Measurements from ENCODE around the gene ANAPC5. TPM values are rescaled to one million over a fixed set of nuclear protein-coding genes. Genes with fewer than 3 reads are reported as not detected.
A peak's percentile ranks its signal among the peaks of the same experiment; 100 is the strongest.
"Not testable (repeated sequence)": the region's sequence is repeated elsewhere in the genome, so short reads cannot be mapped to it uniquely, and the experiment has no call there.

The ANAPC5 gene
- 100 to 1,000 TPM; 107 to 130 TPM for total RNA-seq
- total RNA-seq: 207 to 265 reads per million in 2 donors

GRCh38 chr12:121351820-121352681, at the start of gene ANAPC5:
TSS of gene ANAPC5 (minus strand) at chr12:121352411. CDS start at chr12:121352340, 71 bp downstream.
- DNase-seq: peak; percentile 71 to 82 (median 78)
- no peaks in the 10 kb centered on the region for H3K27me3 Mint-ChIP-seq
- no peaks in the 10 kb centered on the region for H3K9me3 ChIP-seq (ENCODE audit: control insufficient read depth, low read length, poor library complexity, severe bottlenecking)
- peaks cover 2% of the 10 kb centered on the region for H3K36me3 Mint-ChIP-seq (ENCODE audit: low read depth)
- H3K4me3 Mint-ChIP-seq: peak within 1 kb of the TSS; percentile 100
- peak; percentile 99 for ATAC-seq
- peak within 1 kb of the TSS; percentile 97 for H3K27ac Mint-ChIP-seq
- H3K4me1 Mint-ChIP-seq: peaks cover 29% of the 10 kb centered on the region

GRCh38 chr12:121400332-121401139, 48.3 kb upstream of the ANAPC5 start:
- DNase-seq (peak in 1 of 3 donors; percentile 30), ATAC-seq (peak; percentile 49)
- H3K27me3 Mint-ChIP-seq: no peaks in the 10 kb centered on the region
- H3K27ac Mint-ChIP-seq: peak overlapping the region; percentile 98
- H3K9me3 ChIP-seq (ENCODE audit: control insufficient read depth, low read length, poor library complexity, severe bottlenecking): no peaks in the 10 kb centered on the region
- H3K36me3 Mint-ChIP-seq (ENCODE audit: low read depth): no peaks in the 10 kb centered on the region
- peak overlapping the region; percentile 96 for H3K4me3 Mint-ChIP-seq
- H3K4me1 Mint-ChIP-seq: peaks cover 33% of the 10 kb centered on the region

- no peaks in the 10 kb centered on the region for H3K9me3 ChIP-seq (ENCODE audit: control insufficient read depth, low read length, poor library complexity, severe bottlenecking)
- Mint-ChIP-seq H3K4me3 (peak within 1 kb of the TSS; percentile 96), H3K27me3 (no peaks in the 10 kb centered on the region), H3K4me1 (peaks cover 29% of the 10 kb centered on the region), H3K36me3 (ENCODE audit: low read depth) (no peaks in the 10 kb centered on the region), H3K27ac (peak within 1 kb of the TSS; percentile 98)
- peak; percentile 91 for ATAC-seq
- peak; percentile 94 to 97 (median 96) for DNase-seq
Measured at GRCh38 chr12:121399391-121400331, 47.5 kb upstream of the ANAPC5 start, which contains the start of gene RNF34. TSS of gene RNF34 (plus strand) at chr12:121400118. CDS start at chr12:121400213, 95 bp downstream.

- no peak for DNase-seq
- no peaks in the 10 kb centered on the region for H3K36me3 Mint-ChIP-seq (ENCODE audit: low read depth)
- no peaks in the 10 kb centered on the region for H3K27me3 Mint-ChIP-seq
- peaks cover 26% of the 10 kb centered on the region for H3K4me1 Mint-ChIP-seq
- no peak overlapping the region for H3K4me3 Mint-ChIP-seq
- H3K9me3 ChIP-seq (ENCODE audit: control insufficient read depth, low read length, poor library complexity, severe bottlenecking): no peaks in the 10 kb centered on the region
- H3K27ac Mint-ChIP-seq: no peak overlapping the region
- ATAC-seq: no peak
Measured at GRCh38 chr12:121398355-121398754, 46.1 kb upstream of the ANAPC5 start.

GRCh38 chr12:121397521-121397920, 45.3 kb upstream of the ANAPC5 start:
- ATAC-seq (no peak), DNase-seq (no peak)
- Mint-ChIP-seq H3K36me3 (ENCODE audit: low read depth) (no peaks in the 10 kb centered on the region), H3K27me3 (no peaks in the 10 kb centered on the region), H3K4me3 (no peak overlapping the region), H3K27ac (no peak overlapping the region), H3K4me1 (peaks cover 21% of the 10 kb centered on the region)
- no peaks in the 10 kb centered on the region for H3K9me3 ChIP-seq (ENCODE audit: control insufficient read depth, low read length, poor library complexity, severe bottlenecking)

GRCh38 chr12:121392325-121392716, 40.1 kb upstream of the ANAPC5 start:
- no peak for DNase-seq
- no peaks in the 10 kb centered on the region for H3K27me3 Mint-ChIP-seq
- no peaks in the 10 kb centered on the region for H3K9me3 ChIP-seq (ENCODE audit: control insufficient read depth, low read length, poor library complexity, severe bottlenecking)
- no peak for ATAC-seq
- no peak overlapping the region for H3K27ac Mint-ChIP-seq
- H3K4me3 Mint-ChIP-seq: no peak overlapping the region
- peaks cover 8% of the 10 kb centered on the region for H3K4me1 Mint-ChIP-seq
- H3K36me3 Mint-ChIP-seq (ENCODE audit: low read depth): no peaks in the 10 kb centered on the region

GRCh38 chr12:121391619-121392324, 39.6 kb upstream of the ANAPC5 start:
- H3K27me3 Mint-ChIP-seq: no peaks in the 10 kb centered on the region
- peaks cover 8% of the 10 kb centered on the region for H3K4me1 Mint-ChIP-seq
- H3K4me3 Mint-ChIP-seq: peak overlapping the region; percentile 70
- no peaks in the 10 kb centered on the region for H3K9me3 ChIP-seq (ENCODE audit: control insufficient read depth, low read length, poor library complexity, severe bottlenecking)
- no peaks in the 10 kb centered on the region for H3K36me3 Mint-ChIP-seq (ENCODE audit: low read depth)
- no peak for DNase-seq
- peak; percentile 32 for ATAC-seq
- H3K27ac Mint-ChIP-seq: peak overlapping the region; percentile 79

GRCh38 chr12:121390856-121391255, 38.6 kb upstream of the ANAPC5 start:
- DNase-seq (no peak), ATAC-seq (no peak)
- Mint-ChIP-seq H3K4me3 (no peak overlapping the region), H3K27ac (no peak overlapping the region), H3K27me3 (peaks cover under 1% of the 10 kb centered on the region), H3K36me3 (ENCODE audit: low read depth) (no peaks in the 10 kb centered on the region), H3K4me1 (peaks cover 8% of the 10 kb centered on the region)
- no peaks in the 10 kb centered on the region for H3K9me3 ChIP-seq (ENCODE audit: control insufficient read depth, low read length, poor library complexity, severe bottlenecking)

- peaks cover 7% of the 10 kb centered on the region for H3K27me3 Mint-ChIP-seq
- DNase-seq (no peak), ATAC-seq (no peak)
- no peaks in the 10 kb centered on the region for H3K9me3 ChIP-seq (ENCODE audit: control insufficient read depth, low read length, poor library complexity, severe bottlenecking)
- no peak overlapping the region for H3K4me3 Mint-ChIP-seq
- H3K4me1 Mint-ChIP-seq: peaks cover 8% of the 10 kb centered on the region
- no peak overlapping the region for H3K27ac Mint-ChIP-seq
- H3K36me3 Mint-ChIP-seq (ENCODE audit: low read depth): no peaks in the 10 kb centered on the region
Measured at GRCh38 chr12:121388421-121388981, 36.3 kb upstream of the ANAPC5 start.

- DNase-seq; H3K27ac Mint-ChIP-seq; H3K36me3 Mint-ChIP-seq (ENCODE audit: low read depth); ATAC-seq; H3K4me3 Mint-ChIP-seq; H3K4me1 Mint-ChIP-seq; H3K27me3 Mint-ChIP-seq; H3K9me3 ChIP-seq (ENCODE audit: control insufficient read depth, low read length, poor library complexity, severe bottlenecking): not testable (repeated sequence)
Measured at GRCh38 chr12:121384891-121385290, 32.7 kb upstream of the ANAPC5 start.

GRCh38 chr12:121383601-121384021, 31.4 kb upstream of the ANAPC5 start:
- no peaks in the 10 kb centered on the region for H3K9me3 ChIP-seq (ENCODE audit: control insufficient read depth, low read length, poor library complexity, severe bottlenecking)
- DNase-seq: no peak
- Mint-ChIP-seq H3K4me3 (no peak overlapping the region), H3K36me3 (ENCODE audit: low read depth) (no peaks in the 10 kb centered on the region), H3K27me3 (peaks cover 7% of the 10 kb centered on the region), H3K4me1 (no peaks in the 10 kb centered on the region), H3K27ac (no peak overlapping the region)
- ATAC-seq: no peak

GRCh38 chr12:121379945-121380344, 27.7 kb upstream of the ANAPC5 start:
- ATAC-seq (no peak), DNase-seq (no peak)
- H3K9me3 ChIP-seq (ENCODE audit: control insufficient read depth, low read length, poor library complexity, severe bottlenecking): no peaks in the 10 kb centered on the region
- H3K4me3 Mint-ChIP-seq: no peak overlapping the region
- no peak overlapping the region for H3K27ac Mint-ChIP-seq
- no peaks in the 10 kb centered on the region for H3K4me1 Mint-ChIP-seq
- no peaks in the 10 kb centered on the region for H3K36me3 Mint-ChIP-seq (ENCODE audit: low read depth)
- H3K27me3 Mint-ChIP-seq: no peaks in the 10 kb centered on the region

Measured in T-helper 17 cell (primary cell).